Activated B cell treated with CpG ODN at 0.5 μM for 24 hours (primary cell): ENCODE measurements around the gene ANXA7. TPM values are rescaled to one million over a fixed set of nuclear protein-coding genes. Genes with fewer than 3 reads are reported as not detected.
"Not testable (repeated sequence)": the region's sequence is repeated elsewhere in the genome, so short reads cannot be mapped to it uniquely, and the experiment has no call there.

ENCODE experiments used
- ATAC-seq: fragments of 200-7000 bp; cut with Tn5 transposase; one replicate; pipeline ENCODE4 v1.10.0; 2021; ENCODE audit warnings: low read depth, mild to moderate bottlenecking, moderate library complexity
- CTCF ChIA-PET: fragments of 350-600 bp; sonication (Branson Sonifier 250); formaldehyde crosslinking; loops from one replicate; lab custom pipeline; 2021; ENCODE audit warnings: antibody characterized with exemption; lab: Charles Lee
- POLR2A ChIA-PET: fragments of 350-600 bp; sonication (Branson Sonifier 250); formaldehyde crosslinking; loops from one replicate; lab custom pipeline; 2021; ENCODE audit warnings: antibody characterized with exemption; lab: Charles Lee
- DNase-seq: peaks from one replicate; pipeline ENCODE4 v3.0.0; 2022
- H3K27ac Mint-ChIP-seq: one replicate; pipeline ENCODE4 v1.8.0; 2020; ENCODE audit warnings: mixed read lengths
- H3K27me3 Mint-ChIP-seq: one replicate; pipeline ENCODE4 v1.8.0; 2021; ENCODE audit warnings: mixed read lengths
- H3K36me3 Mint-ChIP-seq: one replicate; pipeline ENCODE4 v1.8.0; 2021; ENCODE audit warnings: low read depth, mixed read lengths
- H3K4me1 Mint-ChIP-seq: one replicate; pipeline ENCODE4 v1.8.0; 2021; ENCODE audit warnings: mixed read lengths
- H3K4me3 Mint-ChIP-seq: one replicate; pipeline ENCODE4 v1.8.0; 2020; ENCODE audit warnings: mild to moderate bottlenecking, mixed read lengths
- H3K9me3 Mint-ChIP-seq: one replicate; pipeline ENCODE4 v1.8.0; 2020; ENCODE audit warnings: mixed read lengths
- intact Hi-C: fragments of 100-400 bp; cut with micrococcal nuclease; formaldehyde crosslinking; loops from one replicate; pipeline ENCODE4 v1.15.1; 2024
- total RNA-seq: library from RNA; stranded (reverse); gene quantifications from 2 replicates; pipeline ENCODE4 v1.2.3, GENCODE V29; 2022
- TF ChIP-seq, protein P1 (sequence below): fragments of 200-600 bp; IDR thresholded peaks from one replicate; pipeline ENCODE4 v1.8.0; 2022; ENCODE audit warnings: antibody characterized with exemption, mild to moderate bottlenecking

The ANXA7 gene
- total RNA-seq, 1 donor from 2014 or later: 150 TPM

DNA sequence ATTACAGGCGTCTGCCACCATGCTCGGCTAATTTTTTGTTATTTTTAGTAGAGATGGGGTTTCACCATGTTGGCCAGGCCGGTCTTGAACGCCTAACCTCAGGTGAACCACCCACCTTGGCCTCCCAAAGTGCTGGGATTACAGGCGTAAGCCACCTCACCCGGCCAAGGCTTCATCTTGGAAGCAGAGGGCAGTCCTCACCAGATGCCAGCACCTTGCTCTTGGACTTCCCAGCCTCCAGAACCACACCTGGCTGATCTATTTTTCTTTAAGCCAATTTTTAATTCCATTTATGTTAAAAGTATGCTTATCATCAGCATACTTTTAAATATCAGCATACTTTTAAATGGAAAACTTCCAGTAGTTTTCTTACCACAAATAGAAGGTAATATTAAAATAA, 12.2 kb downstream of the ANXA7 start:
- CTCF ChIA-PET: no interaction called here
- intact Hi-C loops: no loop called here
- no peaks in the 10 kb centered on the region for H3K27me3 Mint-ChIP-seq
- peaks cover 18% of the 10 kb centered on the region for H3K4me1 Mint-ChIP-seq
- H3K4me3 Mint-ChIP-seq: no peak overlapping the region
- peaks cover 36% of the 10 kb centered on the region for H3K36me3 Mint-ChIP-seq
- no peak overlapping the region for H3K27ac Mint-ChIP-seq
- TF ChIP-seq, protein P1, sequence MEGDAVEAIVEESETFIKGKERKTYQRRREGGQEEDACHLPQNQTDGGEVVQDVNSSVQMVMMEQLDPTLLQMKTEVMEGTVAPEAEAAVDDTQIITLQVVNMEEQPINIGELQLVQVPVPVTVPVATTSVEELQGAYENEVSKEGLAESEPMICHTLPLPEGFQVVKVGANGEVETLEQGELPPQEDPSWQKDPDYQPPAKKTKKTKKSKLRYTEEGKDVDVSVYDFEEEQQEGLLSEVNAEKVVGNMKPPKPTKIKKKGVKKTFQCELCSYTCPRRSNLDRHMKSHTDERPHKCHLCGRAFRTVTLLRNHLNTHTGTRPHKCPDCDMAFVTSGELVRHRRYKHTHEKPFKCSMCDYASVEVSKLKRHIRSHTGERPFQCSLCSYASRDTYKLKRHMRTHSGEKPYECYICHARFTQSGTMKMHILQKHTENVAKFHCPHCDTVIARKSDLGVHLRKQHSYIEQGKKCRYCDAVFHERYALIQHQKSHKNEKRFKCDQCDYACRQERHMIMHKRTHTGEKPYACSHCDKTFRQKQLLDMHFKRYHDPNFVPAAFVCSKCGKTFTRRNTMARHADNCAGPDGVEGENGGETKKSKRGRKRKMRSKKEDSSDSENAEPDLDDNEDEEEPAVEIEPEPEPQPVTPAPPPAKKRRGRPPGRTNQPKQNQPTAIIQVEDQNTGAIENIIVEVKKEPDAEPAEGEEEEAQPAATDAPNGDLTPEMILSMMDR: no peak
- no peaks in the 10 kb centered on the region for H3K9me3 Mint-ChIP-seq
- POLR2A ChIA-PET: no interaction called here
- DNase-seq: no peak
- ATAC-seq: no peak

DNA sequence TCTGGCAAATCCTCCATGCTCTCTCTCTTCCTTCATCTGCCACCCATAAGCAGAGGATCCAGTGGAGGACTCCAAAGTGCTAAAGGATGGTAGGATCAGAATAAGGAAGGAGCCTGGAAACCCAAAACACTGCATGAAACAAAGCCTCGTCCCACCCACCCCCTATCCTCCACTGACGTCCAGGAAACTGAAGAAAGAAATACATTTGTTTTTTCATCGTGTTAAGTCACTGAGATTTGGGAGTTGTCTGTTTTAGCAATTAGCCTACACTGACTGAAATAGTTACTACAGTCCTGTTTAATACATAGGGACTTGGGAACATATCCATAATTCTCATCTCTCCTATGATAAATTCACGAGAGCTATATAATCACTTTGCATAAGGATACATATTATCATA, 14.8 kb downstream of the ANXA7 start:
- CTCF ChIA-PET: no interaction called here
- no peaks in the 10 kb centered on the region for H3K9me3 Mint-ChIP-seq
- no peak overlapping the region for H3K27ac Mint-ChIP-seq
- no peak overlapping the region for H3K4me3 Mint-ChIP-seq
- H3K27me3 Mint-ChIP-seq: no peaks in the 10 kb centered on the region
- ATAC-seq (no peak), DNase-seq (no peak)
- POLR2A ChIA-PET: no interaction called here
- TF ChIP-seq, protein P1: no peak
- peaks cover 50% of the 10 kb centered on the region for H3K36me3 Mint-ChIP-seq
- peaks cover 7% of the 10 kb centered on the region for H3K4me1 Mint-ChIP-seq
- intact Hi-C loops: no loop called here

DNA sequence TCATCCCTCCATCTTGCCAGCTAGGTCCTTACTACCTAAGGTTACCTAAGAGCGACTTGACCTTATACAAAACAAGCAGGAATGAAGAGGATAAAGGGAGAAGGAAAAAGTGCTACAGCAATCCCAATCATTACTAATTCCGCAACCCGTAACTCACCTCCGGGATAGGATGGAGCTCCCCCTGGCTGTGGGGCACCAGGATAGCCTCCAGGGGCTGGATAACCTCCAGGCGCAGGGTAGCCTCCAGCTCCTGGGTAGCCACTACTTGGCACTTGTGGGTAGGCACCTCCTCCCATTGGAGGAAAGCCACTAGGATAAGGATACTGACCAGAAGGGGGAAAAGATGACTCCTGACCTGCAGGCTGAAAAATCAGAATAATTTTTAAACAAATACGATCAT, 15.8 kb downstream of the ANXA7 start:
- Mint-ChIP-seq H3K9me3 (no peaks in the 10 kb centered on the region), H3K27ac (no peak overlapping the region), H3K4me1 (peaks cover 8% of the 10 kb centered on the region), H3K4me3 (no peak overlapping the region), H3K27me3 (no peaks in the 10 kb centered on the region), H3K36me3 (peaks cover 57% of the 10 kb centered on the region)
- ATAC-seq (no peak), DNase-seq (no peak)
- TF ChIP-seq, protein P1: no peak
- POLR2A ChIA-PET: no interaction called here
- CTCF ChIA-PET: no interaction called here
- intact Hi-C loops: no loop called here

DNA sequence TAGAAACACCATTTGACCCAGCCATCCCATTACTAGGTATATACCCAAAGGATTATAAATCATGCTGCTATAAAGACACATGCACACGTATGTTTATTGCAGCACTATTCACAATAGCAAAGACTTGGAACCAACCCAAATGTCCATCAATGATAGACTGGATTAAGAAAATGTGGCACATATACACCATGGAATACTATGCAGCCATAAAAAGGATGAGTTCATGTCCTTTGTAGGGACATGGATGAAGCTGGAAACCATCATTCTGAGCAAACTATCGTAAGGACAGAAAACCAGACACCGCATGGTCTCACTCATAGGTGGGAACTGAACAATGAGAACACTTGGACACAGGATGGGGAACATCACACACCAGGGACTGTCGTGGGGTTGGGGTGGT, 19.5 kb downstream of the ANXA7 start:
- H3K36me3 Mint-ChIP-seq: peaks cover 76% of the 10 kb centered on the region
- H3K4me3 Mint-ChIP-seq, H3K27ac Mint-ChIP-seq, POLR2A ChIA-PET, DNase-seq, ATAC-seq, CTCF ChIA-PET, intact Hi-C loops, H3K9me3 Mint-ChIP-seq, H3K4me1 Mint-ChIP-seq, H3K27me3 Mint-ChIP-seq: not testable (repeated sequence)

DNA sequence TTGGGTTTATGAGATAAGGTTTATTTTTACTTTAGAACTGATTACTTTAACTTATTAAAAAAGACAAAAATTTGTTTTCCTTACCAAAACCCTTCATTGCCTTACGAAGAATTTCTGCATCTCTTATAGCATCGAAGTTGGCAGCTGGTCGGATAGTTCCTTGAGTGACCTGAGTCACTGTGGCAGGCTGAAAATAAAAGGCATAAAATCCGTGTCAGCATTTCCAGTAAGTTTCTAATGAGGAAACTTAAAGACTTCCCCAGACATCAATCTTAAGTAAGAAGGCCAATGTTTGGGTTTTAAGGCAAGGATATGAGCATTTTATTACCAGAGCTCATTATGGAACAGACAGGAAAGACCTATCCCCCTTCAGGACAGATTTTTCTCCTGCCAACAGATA, 25.6 kb downstream of the ANXA7 start:
- TF ChIP-seq, protein P1: no peak
- Mint-ChIP-seq H3K4me3 (no peak overlapping the region), H3K27me3 (no peaks in the 10 kb centered on the region), H3K9me3 (no peaks in the 10 kb centered on the region), H3K36me3 (peaks cover 87% of the 10 kb centered on the region), H3K27ac (no peak overlapping the region), H3K4me1 (peaks cover 6% of the 10 kb centered on the region)
- CTCF ChIA-PET: no interaction called here
- POLR2A ChIA-PET: no interaction called here
- no peak for ATAC-seq
- intact Hi-C loops: no loop called here
- DNase-seq: no peak

DNA sequence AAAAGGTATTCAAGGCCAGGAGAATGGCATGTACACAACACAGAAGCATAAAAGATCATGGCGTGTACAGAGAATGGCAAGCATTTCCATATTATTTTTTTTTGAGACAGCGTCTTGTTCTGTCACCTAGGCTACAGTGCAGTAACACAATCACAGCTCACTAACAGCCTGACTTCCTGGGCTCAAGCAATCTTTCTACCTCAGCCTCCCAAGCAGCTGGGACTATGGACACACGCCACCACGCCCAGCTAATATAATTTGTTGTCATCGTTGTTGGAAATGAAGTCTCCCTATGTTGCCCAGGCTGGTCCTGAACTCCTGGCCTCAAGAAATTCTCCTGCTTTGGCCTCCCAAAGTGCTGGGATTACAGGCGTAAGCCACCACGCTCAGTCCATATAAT, 27.3 kb downstream of the ANXA7 start:
- Mint-ChIP-seq H3K36me3 (peaks cover 89% of the 10 kb centered on the region), H3K4me1 (no peaks in the 10 kb centered on the region), H3K4me3 (no peak overlapping the region), H3K9me3 (no peaks in the 10 kb centered on the region), H3K27me3 (no peaks in the 10 kb centered on the region), H3K27ac (no peak overlapping the region)
- no peak for DNase-seq
- TF ChIP-seq, protein P1: no peak
- CTCF ChIA-PET: no interaction called here
- POLR2A ChIA-PET: no interaction called here
- ATAC-seq: no peak
- intact Hi-C loops: no loop called here
